C1 segment of cervical spinal cord (tissue), 14 donors: ENCODE results near the gene HECTD1.
"Not testable (repeated sequence)": the region's sequence is repeated elsewhere in the genome, so short reads cannot be mapped to it uniquely, and the experiment has no call there.

Source experiments
- DNase-seq, 14 donors: peaks; one replicate each; lab custom pipeline; 2025; lab: John Stamatoyannopoulos, UW

HECTD1 gene

GRCh38 chr14:31093884-31094839, 113.4 kb downstream of the HECTD1 start:
- not testable (repeated sequence) for DNase-seq

GRCh38 chr14:31092160-31092708, 115.4 kb downstream of the HECTD1 start:
- DNase-seq = no peak

- DNase-seq = no peak
These were observed 116.5 kb downstream of the HECTD1 start for GRCh38 chr14:31090883-31091764.

- not testable (repeated sequence) for DNase-seq
These were observed 121.1 kb downstream of the HECTD1 start for GRCh38 chr14:31086466-31086865.

GRCh38 chr14:31085027-31085426, 122.6 kb downstream of the HECTD1 start:
- DNase-seq = no peak

- no peak for DNase-seq
These were observed 123.2 kb downstream of the HECTD1 start for GRCh38 chr14:31084385-31084784.

- DNase-seq = no peak
These were observed 123.8 kb downstream of the HECTD1 start for GRCh38 chr14:31083781-31084180.

GRCh38 chr14:31080484-31080883, 127.1 kb downstream of the HECTD1 start:
- no peak for DNase-seq

GRCh38 chr14:31080056-31080455, 127.5 kb downstream of the HECTD1 start:
- DNase-seq = no peak

GRCh38 chr14:31078766-31079165, 128.8 kb downstream of the HECTD1 start:
- no peak for DNase-seq

GRCh38 chr14:31075144-31075543, 132.4 kb downstream of the HECTD1 start:
- DNase-seq = no peak

- no peak for DNase-seq
These were observed 136.4 kb downstream of the HECTD1 start for GRCh38 chr14:31071151-31071550.

- DNase-seq = no peak
These were observed 137.2 kb downstream of the HECTD1 start for GRCh38 chr14:31070431-31070830.

- no peak for DNase-seq
These were observed 138.2 kb downstream of the HECTD1 start for GRCh38 chr14:31069343-31069742.

GRCh38 chr14:31068235-31068634, 139.4 kb downstream of the HECTD1 start:
- DNase-seq = no peak

- not testable (repeated sequence) for DNase-seq
These were observed 144.7 kb downstream of the HECTD1 start for GRCh38 chr14:31062908-31063307.

- no peak for DNase-seq
These were observed 147.2 kb downstream of the HECTD1 start for GRCh38 chr14:31060253-31060875.

- no peak for DNase-seq
These were observed 148.3 kb downstream of the HECTD1 start for GRCh38 chr14:31059152-31059924.

- no peak for DNase-seq
These were observed 149.8 kb downstream of the HECTD1 start for GRCh38 chr14:31057701-31058364.

GRCh38 chr14:31057035-31057434, 150.6 kb downstream of the HECTD1 start:
- DNase-seq = no peak
